ENCODE results near the gene CEP95.

CEP95 gene

DNA sequence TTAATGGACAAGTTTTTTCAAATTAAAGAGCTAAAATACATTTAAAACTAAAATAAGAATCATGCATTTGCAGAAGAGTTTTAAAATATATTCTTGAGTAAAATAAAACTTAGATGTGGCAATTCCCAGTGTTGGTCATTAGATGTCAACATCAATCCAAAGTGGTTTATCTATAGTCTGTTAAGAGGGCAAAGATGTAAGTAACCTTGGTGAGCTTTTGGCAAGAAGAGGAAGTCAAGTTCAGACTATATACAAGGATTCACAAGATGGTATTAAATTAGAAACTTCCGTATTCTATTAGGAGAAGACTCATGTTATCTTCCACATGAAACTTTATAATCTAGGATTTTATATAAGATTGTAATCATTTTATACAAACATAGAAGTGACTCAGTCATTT, 73.1 kb downstream of the CEP95 start:
- no peak for DNase-seq

DNA sequence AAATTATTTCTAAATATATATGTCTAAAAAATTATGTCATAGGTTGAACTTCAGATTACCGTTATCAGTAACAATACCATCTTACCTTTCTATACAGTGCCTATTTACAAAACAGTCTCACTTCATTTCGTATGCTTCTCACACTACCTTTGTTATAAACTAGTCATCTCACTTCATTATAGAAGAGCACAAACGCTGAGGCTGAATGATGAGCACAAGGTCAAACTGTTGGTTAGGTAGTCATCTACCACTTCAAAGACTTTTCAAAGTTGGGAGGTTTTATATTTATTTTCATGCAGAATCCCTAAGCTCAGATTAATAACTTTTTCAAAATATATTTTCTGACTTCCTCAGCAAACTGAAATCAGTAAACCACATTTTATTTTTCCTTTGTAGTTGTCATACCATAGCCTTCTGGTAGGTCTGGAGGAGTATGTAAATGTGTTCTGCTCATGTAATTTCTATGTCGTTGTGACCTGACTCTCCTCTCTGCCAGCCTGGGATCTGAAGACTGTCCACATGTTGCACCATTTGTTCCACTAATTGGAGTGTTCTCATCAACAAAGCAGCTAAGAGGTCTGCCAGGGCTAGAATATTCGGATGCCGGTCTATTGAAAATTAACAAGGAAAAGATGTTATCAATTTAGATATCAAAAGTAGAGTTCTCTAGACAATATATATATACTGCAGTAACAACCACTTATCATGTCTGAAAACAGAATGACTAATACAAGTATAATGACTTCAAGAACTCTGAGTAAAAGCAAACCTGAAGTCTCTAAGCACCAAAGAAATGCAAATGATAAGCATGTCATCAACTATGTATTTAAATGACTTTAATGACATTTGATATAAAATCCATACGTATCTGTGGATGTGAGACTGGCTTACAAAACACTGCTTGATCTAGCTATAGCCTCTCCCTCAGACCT, 73.9 kb downstream of the CEP95 start:
- DNase-seq, result no peak

DNA sequence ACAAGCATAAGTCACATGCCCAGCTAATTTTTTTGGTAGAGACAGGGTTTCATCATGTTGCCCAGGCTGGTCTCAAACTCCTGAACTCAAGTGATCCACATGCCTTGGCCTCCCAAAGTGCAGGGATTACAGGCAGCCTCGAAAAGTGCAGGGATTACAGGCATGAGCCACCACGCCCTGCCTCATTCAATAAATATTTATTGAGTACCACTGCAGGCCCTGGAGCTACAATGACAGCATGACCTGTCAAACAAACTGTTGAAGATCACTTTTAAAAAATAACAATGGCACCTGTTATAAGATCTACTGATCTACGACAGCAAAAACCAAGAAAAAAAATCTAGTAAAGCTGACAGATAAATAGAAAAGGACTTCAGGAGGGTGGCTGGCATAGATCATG, 76.3 kb downstream of the CEP95 start:
- DNase-seq, result no peak

DNA sequence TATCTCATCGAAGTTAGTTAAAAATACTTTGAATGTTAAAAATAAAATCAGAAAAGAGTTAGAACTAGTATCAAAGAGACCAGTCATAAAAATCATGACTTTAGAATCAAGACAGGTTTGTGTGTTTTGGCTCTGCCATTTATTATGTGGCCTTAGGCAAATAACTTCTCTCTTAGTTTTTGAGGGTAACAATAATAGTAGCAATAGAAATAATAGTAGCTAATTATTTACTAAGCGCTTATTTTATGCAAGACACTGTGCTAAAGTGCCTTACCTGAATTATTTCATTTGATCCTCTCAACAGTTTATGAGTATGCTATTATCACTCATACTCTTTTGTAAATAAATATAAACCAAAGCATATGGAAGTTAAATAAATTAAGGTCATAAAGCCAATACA, 78.4 kb downstream of the CEP95 start:
- DNase-seq, result no peak

Data from NCI-H510A treated with DMSO at 0.1 percent for 48 hours (cell line).